BE2C (cell line): Measurements from ENCODE around the gene AMPH.

Source experiments
- DNase-seq: peaks from one replicate; pipeline ENCODE4 v3.0.0-alpha.2; 2020
- H3K27me3 ChIP-seq: fragments of 250-450 bp; sonication (Bioruptor Pico); 2 replicates; pipeline ENCODE4 v1.5.1; 2020; ENCODE audit warnings: mild to moderate bottlenecking
- H3K36me3 ChIP-seq: fragments of 250-450 bp; sonication (Bioruptor Pico); 2 replicates; pipeline ENCODE4 v1.5.1; 2020; ENCODE audit warnings: mild to moderate bottlenecking
- H3K4me1 ChIP-seq: fragments of 250-450 bp; sonication (Bioruptor Pico); 2 replicates; pipeline ENCODE4 v1.5.1; 2020
- H3K4me3 ChIP-seq: 2 replicates; pipeline ENCODE4 v1.5.1; 2011; ENCODE audit warnings: low read depth, low read length
- H3K9me3 ChIP-seq: fragments of 250-450 bp; sonication (Bioruptor Pico); 2 replicates; pipeline ENCODE4 v1.5.1; 2020
- TF ChIP-seq, protein P1 (sequence below): IDR thresholded peaks from 2 replicates; pipeline ENCODE4 v1.5.1; 2012; ENCODE audit warnings: mild to moderate bottlenecking, low read depth, low read length

Gene AMPH

DNA sequence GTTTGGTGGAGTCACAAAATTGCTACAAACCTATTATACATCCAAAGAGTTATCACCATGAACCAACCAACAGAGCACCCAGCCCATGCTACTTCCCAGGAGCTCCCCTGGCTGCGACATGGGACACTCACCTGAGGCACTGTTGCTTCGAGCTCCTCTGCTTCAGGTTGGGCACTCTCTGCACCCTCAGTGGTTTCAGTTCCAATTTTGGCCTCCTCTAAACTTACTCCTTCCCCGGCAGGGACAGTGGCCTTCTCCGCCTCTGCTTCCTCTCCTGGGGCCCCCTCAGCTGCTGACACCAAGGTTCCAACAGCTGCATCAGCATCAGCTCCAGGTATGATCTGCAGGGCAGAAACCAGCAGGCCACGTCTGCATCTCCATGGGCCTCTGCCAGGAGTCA, 237.3 kb downstream of the AMPH start:
- Histone ChIP-seq H3K27me3 (peaks cover 4% of the 10 kb centered on the region; the same call in 1 of the 2 replicates), H3K36me3 (no peaks in the 10 kb centered on the region), H3K4me1 (no peaks in the 10 kb centered on the region), H3K4me3 (no peak overlapping the region), H3K9me3 (no peaks in the 10 kb centered on the region)
- TF ChIP-seq, protein P1, sequence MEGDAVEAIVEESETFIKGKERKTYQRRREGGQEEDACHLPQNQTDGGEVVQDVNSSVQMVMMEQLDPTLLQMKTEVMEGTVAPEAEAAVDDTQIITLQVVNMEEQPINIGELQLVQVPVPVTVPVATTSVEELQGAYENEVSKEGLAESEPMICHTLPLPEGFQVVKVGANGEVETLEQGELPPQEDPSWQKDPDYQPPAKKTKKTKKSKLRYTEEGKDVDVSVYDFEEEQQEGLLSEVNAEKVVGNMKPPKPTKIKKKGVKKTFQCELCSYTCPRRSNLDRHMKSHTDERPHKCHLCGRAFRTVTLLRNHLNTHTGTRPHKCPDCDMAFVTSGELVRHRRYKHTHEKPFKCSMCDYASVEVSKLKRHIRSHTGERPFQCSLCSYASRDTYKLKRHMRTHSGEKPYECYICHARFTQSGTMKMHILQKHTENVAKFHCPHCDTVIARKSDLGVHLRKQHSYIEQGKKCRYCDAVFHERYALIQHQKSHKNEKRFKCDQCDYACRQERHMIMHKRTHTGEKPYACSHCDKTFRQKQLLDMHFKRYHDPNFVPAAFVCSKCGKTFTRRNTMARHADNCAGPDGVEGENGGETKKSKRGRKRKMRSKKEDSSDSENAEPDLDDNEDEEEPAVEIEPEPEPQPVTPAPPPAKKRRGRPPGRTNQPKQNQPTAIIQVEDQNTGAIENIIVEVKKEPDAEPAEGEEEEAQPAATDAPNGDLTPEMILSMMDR, result no peak
- DNase-seq, result no peak

DNA sequence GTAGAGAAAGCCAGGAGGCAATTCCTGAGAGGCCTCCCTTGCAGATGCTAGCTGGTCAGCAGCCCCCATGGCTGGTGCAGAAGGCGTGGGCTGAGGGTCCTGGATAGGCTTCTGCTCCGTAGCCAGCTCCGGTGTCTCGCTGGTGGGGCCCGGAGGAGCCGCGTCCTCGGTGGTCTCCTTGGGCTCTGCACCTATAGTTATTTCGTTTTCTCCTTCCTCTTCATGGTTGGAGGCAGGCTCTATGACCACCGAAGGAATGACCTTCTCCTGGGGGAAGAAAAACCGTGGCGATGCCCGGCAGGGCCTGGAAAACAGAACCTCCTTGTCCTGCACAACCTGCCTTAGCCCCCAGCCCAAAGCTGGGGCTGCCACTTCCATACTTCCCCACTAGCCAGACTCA, 239.4 kb downstream of the AMPH start:
- no peak for DNase-seq
- Histone ChIP-seq H3K4me1 (no peaks in the 10 kb centered on the region), H3K36me3 (no peaks in the 10 kb centered on the region), H3K27me3 (peaks cover 2% of the 10 kb centered on the region; the same call in 1 of the 2 replicates), H3K4me3 (no peak overlapping the region), H3K9me3 (no peaks in the 10 kb centered on the region)
- TF ChIP-seq, protein P1, result no peak

DNA sequence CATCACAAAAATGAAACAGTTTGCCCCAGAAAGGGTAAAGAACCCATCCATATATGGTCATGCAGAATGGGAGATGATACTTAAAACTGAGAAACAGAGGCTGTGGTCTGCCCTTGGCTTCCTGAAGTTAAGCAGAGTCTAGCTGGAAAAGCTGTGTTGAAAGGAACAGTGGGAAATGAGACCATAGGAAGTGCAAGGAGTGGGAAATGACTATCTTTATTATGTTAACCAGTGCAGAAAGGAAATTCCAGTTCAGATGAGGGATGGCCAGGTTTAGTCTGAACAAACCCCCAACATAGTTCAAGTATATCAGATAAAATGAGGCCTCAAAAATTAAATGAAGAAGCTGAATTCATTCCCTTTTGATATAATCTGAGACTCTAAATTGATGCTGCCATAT, 245.5 kb downstream of the AMPH start:
- Histone ChIP-seq H3K36me3 (no peaks in the 10 kb centered on the region), H3K4me1 (no peaks in the 10 kb centered on the region), H3K4me3 (no peak overlapping the region), H3K27me3 (peaks cover 9% of the 10 kb centered on the region; the same call in 1 of the 2 replicates), H3K9me3 (no peaks in the 10 kb centered on the region)
- DNase-seq, result no peak
- TF ChIP-seq, protein P1, result no peak

DNA sequence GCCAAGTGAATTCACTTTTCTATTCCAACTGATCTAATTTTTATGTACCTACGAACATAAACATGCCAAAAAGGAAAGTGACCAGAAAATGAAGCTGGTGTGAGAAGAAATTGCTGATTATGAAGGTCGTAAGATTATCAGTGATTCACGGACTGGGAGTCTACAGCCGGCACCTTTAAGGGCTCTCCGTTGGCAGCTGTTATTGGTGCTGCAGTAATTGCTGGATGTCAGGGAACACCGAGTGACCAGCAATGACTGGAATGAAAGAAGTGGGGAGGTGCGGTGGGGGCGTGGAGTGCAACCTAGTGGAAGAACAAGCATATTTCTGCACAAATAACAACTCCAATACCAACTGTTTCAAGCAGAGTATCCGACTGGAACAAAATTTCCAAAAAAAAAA, 247.9 kb downstream of the AMPH start:
- TF ChIP-seq, protein P1, result no peak
- Histone ChIP-seq H3K27me3 (peaks cover 9% of the 10 kb centered on the region; the same call in 1 of the 2 replicates), H3K4me1 (no peaks in the 10 kb centered on the region), H3K36me3 (no peaks in the 10 kb centered on the region), H3K9me3 (no peaks in the 10 kb centered on the region), H3K4me3 (no peak overlapping the region)
- DNase-seq, result no peak

- H3K27me3 ChIP-seq, result peaks cover 9% of the 10 kb centered on the region; the same call in 1 of the 2 replicates
- H3K4me3 ChIP-seq, result no peak overlapping the region
- no peaks in the 10 kb centered on the region for H3K4me1 ChIP-seq
- H3K36me3 ChIP-seq, result no peaks in the 10 kb centered on the region
- DNase-seq, result no peak
- TF ChIP-seq, protein P1, result no peak
- H3K9me3 ChIP-seq, result no peaks in the 10 kb centered on the region
Observed at GRCh38 chr7:38382684-38383083, 248.5 kb downstream of the AMPH start.

GRCh38 chr7:38375453-38375852, 255.7 kb downstream of the AMPH start:
- H3K4me3 ChIP-seq, result no peak overlapping the region
- no peaks in the 10 kb centered on the region for H3K27me3 ChIP-seq
- H3K9me3 ChIP-seq, result no peaks in the 10 kb centered on the region
- TF ChIP-seq, protein P1, result no peak
- no peak for DNase-seq
- no peaks in the 10 kb centered on the region for H3K36me3 ChIP-seq
- H3K4me1 ChIP-seq, result no peaks in the 10 kb centered on the region
